Kidney (tissue), 14 donors: Measurements from ENCODE around the gene FAM83E. TPM values are rescaled to one million over a fixed set of nuclear protein-coding genes. Genes with fewer than 3 reads are reported as not detected.

Experiments
- DNase-seq, 5 donors: peaks; one replicate each; pipeline ENCODE4 v3.0.0-alpha.2; 2013 to 2020
- FAIRE-seq: peaks from 2 replicates; lab custom pipeline; 2012; peaks lifted over from hg19 to GRCh38; lab: Jason Lieb, UNC
- H3K27ac ChIP-seq, 2 donors: one replicate each; pipeline ENCODE4 v1.7.0; 2013; ENCODE audit warnings: low read depth in 2 of 2, low read length in 2 of 2, inconsistent platforms in 1 of 2
- H3K27me3 ChIP-seq: one replicate; pipeline ENCODE4 v1.7.1; 2013; ENCODE audit warnings: low read length, inconsistent platforms; ENCODE audit not compliant: control insufficient read depth, insufficient read depth
- H3K36me3 ChIP-seq, 3 donors: one replicate each; pipeline versions ENCODE4 v1.7.0 to v1.7.1; 2013; ENCODE audit warnings: low read length in 3 of 3, control low read depth in 1 of 3, inconsistent platforms in 1 of 3; ENCODE audit not compliant: insufficient read depth in 3 of 3, control insufficient read depth in 2 of 3
- H3K4me1 ChIP-seq, 3 donors: one replicate each; pipeline versions ENCODE4 v1.7.0 to v1.7.1; 2013; ENCODE audit warnings: low read length in 3 of 3, inconsistent platforms in 1 of 3, low read depth in 1 of 3; ENCODE audit not compliant: control insufficient read depth in 2 of 3, insufficient read depth in 2 of 3
- H3K4me3 ChIP-seq, 3 donors: one replicate each; pipeline versions ENCODE4 v1.7.0 to v1.8.1; 2013; ENCODE audit warnings: low read length in 3 of 3, control low read depth in 1 of 3, inconsistent platforms in 1 of 3
- H3K9ac ChIP-seq, 3 donors: one replicate each; pipeline versions ENCODE4 v1.7.0 to v1.7.1; 2013; ENCODE audit warnings: low read length in 3 of 3, control low read depth in 1 of 3, inconsistent platforms in 1 of 3
- H3K9me3 ChIP-seq, 3 donors: one replicate each; pipeline versions ENCODE4 v1.7.0 to v1.7.1; 2013; ENCODE audit warnings: low read length in 3 of 3, control low read depth in 1 of 3, inconsistent platforms in 1 of 3; ENCODE audit not compliant: control insufficient read depth in 2 of 3, insufficient read depth in 1 of 3
- intact Hi-C: fragments of 100-400 bp; cut with DNase I; formaldehyde crosslinking; loops from one replicate; pipeline ENCODE4 v1.11.1; 2022
- polyA plus RNA-seq: library from polyadenylated mRNA; stranded (reverse); fragments of 350-450 nt; fragmentation: Illumina TruSeq; extraction: RNeasy Lipid Tissue Mini Kit (QIAGEN cat#74804); gene quantifications from one replicate; pipeline ENCODE4 v1.2.3, GENCODE V29; 2014; ENCODE audit warnings: low read depth, low replicate concordance; ENCODE audit not compliant: insufficient read depth
- total RNA-seq: library from RNA; stranded (reverse); fragmentation: NEBNext Ultra II Directional; extraction: Animal tissue kit (Norgen Biotek cat#: 25700); gene quantifications from one replicate; pipeline ENCODE4 v1.2.1, GENCODE V29; 2021
- TF ChIP-seq, protein P1 (sequence below): IDR thresholded peaks from 3 replicates; pipeline ENCODE4 v1.5.1; 2012; ENCODE audit warnings: mild to moderate bottlenecking, moderate library complexity, borderline replicate concordance; ENCODE audit not compliant: insufficient read depth; ENCODE audit errors: extremely low read depth
- donor health status: control.
- donor health status: control.
- donor health status: control.
- donor health status: control.
- donor health status: control.
- donor health status: DM: yes; HTN: yes; CAD: no.
- donor health status: Normal renal cell carcinoma (clear cell type).

The FAM83E gene
- total and polyA plus RNA-seq, 2 donors from 2014 or later = 0.41 to 15.9 TPM

DNA sequence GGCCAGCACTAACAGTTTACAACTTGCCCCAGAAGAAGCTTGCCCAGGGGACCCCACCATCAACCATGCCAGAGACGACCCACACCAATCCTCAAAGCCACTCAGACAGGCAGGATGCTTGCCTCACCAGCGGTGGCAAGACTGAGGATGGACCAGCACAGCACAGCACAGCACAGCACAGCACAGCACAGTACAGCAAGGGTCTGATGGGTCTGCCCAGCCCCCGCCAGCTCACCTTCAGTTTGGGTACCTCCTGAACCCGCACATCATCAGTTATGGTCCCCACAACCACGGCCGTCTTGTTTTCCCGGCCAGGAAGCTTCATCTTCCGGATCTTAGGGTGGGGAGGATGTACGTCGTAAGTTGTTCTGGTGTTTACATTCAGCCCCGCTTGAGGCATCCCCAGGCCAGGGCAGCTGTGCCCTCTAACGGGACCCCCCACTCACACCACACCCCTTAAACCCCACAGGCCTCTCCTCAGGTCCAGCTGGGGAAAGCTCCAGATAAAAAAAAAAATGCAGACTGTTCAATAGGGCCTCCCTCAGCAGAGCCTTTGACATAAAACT, 1.7 kb upstream of the FAM83E start:
- Histone ChIP-seq H3K9ac (no peak overlapping the region), H3K36me3 (peaks cover 0 to 18% (median 11%) of the 10 kb centered on the region in 3 donors), H3K27me3 (no peaks in the 10 kb centered on the region), H3K4me1 (peaks cover 0 to 18% (median 9%) of the 10 kb centered on the region in 3 donors), H3K27ac (no peak overlapping the region), H3K9me3 (no peaks in the 10 kb centered on the region), H3K4me3 (no peak overlapping the region)
- intact Hi-C loops = no loop called here
- DNase-seq (peak in 1 of 5 donors; percentile 48), FAIRE-seq (no peak)
- TF ChIP-seq, protein P1, sequence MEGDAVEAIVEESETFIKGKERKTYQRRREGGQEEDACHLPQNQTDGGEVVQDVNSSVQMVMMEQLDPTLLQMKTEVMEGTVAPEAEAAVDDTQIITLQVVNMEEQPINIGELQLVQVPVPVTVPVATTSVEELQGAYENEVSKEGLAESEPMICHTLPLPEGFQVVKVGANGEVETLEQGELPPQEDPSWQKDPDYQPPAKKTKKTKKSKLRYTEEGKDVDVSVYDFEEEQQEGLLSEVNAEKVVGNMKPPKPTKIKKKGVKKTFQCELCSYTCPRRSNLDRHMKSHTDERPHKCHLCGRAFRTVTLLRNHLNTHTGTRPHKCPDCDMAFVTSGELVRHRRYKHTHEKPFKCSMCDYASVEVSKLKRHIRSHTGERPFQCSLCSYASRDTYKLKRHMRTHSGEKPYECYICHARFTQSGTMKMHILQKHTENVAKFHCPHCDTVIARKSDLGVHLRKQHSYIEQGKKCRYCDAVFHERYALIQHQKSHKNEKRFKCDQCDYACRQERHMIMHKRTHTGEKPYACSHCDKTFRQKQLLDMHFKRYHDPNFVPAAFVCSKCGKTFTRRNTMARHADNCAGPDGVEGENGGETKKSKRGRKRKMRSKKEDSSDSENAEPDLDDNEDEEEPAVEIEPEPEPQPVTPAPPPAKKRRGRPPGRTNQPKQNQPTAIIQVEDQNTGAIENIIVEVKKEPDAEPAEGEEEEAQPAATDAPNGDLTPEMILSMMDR = no peak

- H3K9ac ChIP-seq = no peak overlapping the region
- no peak overlapping the region for H3K27ac ChIP-seq
- H3K9me3 ChIP-seq = no peaks in the 10 kb centered on the region
- DNase-seq (peak in 1 of 5 donors; percentile 32), FAIRE-seq (no peak)
- H3K4me1 ChIP-seq = peaks cover 0 to 18% (median 9%) of the 10 kb centered on the region in 3 donors
- intact Hi-C loops = no loop called here
- H3K27me3 ChIP-seq = no peaks in the 10 kb centered on the region
- no peak overlapping the region for H3K4me3 ChIP-seq
- H3K36me3 ChIP-seq = peaks cover 0 to 18% (median 11%) of the 10 kb centered on the region in 3 donors
- TF ChIP-seq, protein P1 = no peak
These were observed 1.2 kb upstream of the FAM83E start for GRCh38 chr19:48616041-48616436.

GRCh38 chr19:48615231-48616040, 560 bp upstream of the FAM83E start:
- Histone ChIP-seq H3K4me1 (peaks cover 0 to 18% (median 9%) of the 10 kb centered on the region in 3 donors), H3K27me3 (no peaks in the 10 kb centered on the region), H3K9ac (no peak overlapping the region), H3K36me3 (peaks cover 0 to 18% (median 11%) of the 10 kb centered on the region in 3 donors), H3K27ac (no peak overlapping the region), H3K9me3 (no peaks in the 10 kb centered on the region), H3K4me3 (no peak overlapping the region)
- DNase-seq = no peak
- no peak for FAIRE-seq
- intact Hi-C loops = no loop called here
- TF ChIP-seq, protein P1 = no peak
